Measurements from ENCODE around the gene BCAS1. TPM values are rescaled to one million over a fixed set of nuclear protein-coding genes. Genes with fewer than 3 reads are reported as not detected.

The BCAS1 gene
- total RNA-seq, 4 donors from 2014 or later, result 0.35 to 1.0 TPM; not detected in 2

DNA sequence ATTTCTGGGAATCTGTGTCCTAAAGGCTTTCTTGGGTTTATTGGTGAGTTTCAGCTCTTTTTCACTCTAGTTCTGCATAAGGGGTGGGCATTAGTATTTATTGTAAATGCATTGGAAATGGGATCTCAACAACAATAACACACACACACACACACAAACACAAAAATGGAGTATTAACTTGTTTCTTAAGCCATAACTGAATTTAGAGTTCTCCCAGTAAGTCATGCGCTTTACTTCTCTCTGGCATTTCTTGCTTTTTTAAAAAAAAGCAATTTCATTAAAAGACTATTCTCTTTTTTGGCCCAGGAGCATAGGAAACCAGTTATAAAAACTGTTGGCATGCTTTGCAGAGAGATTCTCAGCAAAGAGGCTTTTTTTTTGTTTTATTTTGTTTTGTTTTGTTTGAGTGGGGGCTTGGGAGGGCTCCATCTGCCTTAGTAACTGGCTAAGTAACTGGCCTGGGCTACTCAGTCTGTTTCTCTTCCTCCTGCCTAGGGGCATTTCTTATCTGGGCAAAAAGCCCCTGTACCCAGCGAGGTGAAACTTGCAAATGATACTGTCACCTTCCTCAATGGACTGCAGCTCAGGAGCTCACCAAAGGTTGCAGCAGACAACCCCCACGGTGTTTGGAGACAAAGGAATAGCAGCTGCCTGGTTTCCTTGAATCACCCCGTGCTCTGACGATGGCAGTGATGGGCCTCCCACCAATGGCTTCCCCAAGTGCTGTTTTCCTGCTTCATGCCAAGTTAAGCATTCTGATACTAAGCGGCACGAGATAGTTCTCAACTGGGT is 128.5 kb downstream of the BCAS1 start:
- ATAC-seq, result no peak
- Histone ChIP-seq H3K27me3 (no peaks in the 10 kb centered on the region), H3K9me3 (no peaks in the 10 kb centered on the region), H3K4me3 (no peak overlapping the region), H3K36me3 (no peaks in the 10 kb centered on the region), H3K27ac (peak overlapping the region in 2 of 4 donors; percentile 68 to 72), H3K4me1 (peaks cover 6 to 33% (median 8%) of the 10 kb centered on the region in 3 donors)
- TF ChIP-seq POLR2A (IDR thresholded peaks at IDR 0.05) (no peak), EP300 (IDR thresholded peaks at IDR 0.05) (no peak), POLR2AphosphoS5 (IDR thresholded peaks at IDR 0.05) (no peak)
- TF ChIP-seq, protein P1, sequence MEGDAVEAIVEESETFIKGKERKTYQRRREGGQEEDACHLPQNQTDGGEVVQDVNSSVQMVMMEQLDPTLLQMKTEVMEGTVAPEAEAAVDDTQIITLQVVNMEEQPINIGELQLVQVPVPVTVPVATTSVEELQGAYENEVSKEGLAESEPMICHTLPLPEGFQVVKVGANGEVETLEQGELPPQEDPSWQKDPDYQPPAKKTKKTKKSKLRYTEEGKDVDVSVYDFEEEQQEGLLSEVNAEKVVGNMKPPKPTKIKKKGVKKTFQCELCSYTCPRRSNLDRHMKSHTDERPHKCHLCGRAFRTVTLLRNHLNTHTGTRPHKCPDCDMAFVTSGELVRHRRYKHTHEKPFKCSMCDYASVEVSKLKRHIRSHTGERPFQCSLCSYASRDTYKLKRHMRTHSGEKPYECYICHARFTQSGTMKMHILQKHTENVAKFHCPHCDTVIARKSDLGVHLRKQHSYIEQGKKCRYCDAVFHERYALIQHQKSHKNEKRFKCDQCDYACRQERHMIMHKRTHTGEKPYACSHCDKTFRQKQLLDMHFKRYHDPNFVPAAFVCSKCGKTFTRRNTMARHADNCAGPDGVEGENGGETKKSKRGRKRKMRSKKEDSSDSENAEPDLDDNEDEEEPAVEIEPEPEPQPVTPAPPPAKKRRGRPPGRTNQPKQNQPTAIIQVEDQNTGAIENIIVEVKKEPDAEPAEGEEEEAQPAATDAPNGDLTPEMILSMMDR (IDR thresholded peaks at IDR 0.05), result no peak
- 92 to 93% methylated on average over 1 to 6 of the region's 7 CpGs for WGBS, 2 donors (ENCODE audit: low coverage in 1 of 2)

DNA sequence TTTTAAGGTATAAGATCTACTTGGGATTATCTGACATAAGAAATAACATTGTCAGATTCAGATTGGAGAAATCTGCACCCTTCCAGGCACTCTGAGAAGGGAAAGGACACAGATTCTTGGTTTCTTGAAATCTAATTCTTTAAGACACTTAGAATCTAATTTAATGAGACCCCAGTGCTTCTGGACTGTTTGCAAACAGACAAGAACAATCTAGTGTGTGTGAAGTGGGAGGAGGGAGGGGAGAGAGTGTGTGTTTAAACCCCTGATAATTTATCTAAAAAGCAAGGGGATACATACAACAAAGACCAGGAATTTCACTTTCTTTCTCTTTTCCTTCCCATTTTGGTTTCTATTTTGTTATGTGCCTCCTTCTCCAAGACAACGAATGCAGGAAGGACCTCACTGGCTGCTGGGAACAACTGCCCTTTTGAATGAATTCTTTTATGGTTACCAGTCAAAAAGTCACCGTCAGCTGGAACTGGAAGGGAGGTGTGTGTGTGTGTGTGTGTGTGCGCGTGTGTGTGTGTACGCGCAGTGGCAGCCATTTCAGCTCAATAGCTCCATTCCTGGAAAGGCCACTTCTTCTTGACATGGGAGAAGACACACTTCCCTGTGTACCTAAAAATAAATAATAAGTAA is 129.4 kb downstream of the BCAS1 start:
- Histone ChIP-seq H3K27me3 (no peaks in the 10 kb centered on the region), H3K4me1 (peaks cover 6 to 33% (median 8%) of the 10 kb centered on the region in 3 donors), H3K27ac (peak overlapping the region in 3 of 4 donors; percentile 31 to 72 (median 68)), H3K4me3 (no peak overlapping the region), H3K36me3 (no peaks in the 10 kb centered on the region), H3K9me3 (no peaks in the 10 kb centered on the region)
- TF ChIP-seq, protein P1 (IDR thresholded peaks at IDR 0.05), result no peak
- TF ChIP-seq POLR2AphosphoS5 (IDR thresholded peaks at IDR 0.05) (peak; percentile 23), EP300 (IDR thresholded peaks at IDR 0.05) (no peak), POLR2A (IDR thresholded peaks at IDR 0.05) (no peak)
- WGBS, 2 donors (ENCODE audit: low coverage in 1 of 2), result 15 to 53% methylated on average over 4 to 6 of the region's 6 CpGs
- no peak for ATAC-seq

DNA sequence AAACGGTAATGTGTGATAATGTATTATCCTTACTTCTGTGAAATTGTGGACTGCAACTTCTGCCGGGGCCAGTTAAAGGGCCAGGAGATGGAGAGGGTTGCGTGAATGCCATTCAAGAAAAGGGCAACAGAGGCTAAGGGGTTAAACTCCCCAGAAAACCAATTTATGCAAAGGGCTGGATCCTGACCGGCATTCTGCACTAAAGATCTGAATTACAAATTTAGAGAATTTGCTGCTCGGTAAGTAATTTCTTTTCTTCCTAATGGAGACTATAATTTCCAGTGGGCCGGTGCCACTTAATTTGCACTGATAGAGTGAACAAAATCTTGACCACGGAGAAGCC is 130.1 kb downstream of the BCAS1 start:
- H3K27ac ChIP-seq, result peak overlapping the region in 2 of 4 donors; percentile 68 to 72
- H3K9me3 ChIP-seq, result no peaks in the 10 kb centered on the region
- no peaks in the 10 kb centered on the region for H3K36me3 ChIP-seq
- no peak overlapping the region for H3K4me3 ChIP-seq
- H3K27me3 ChIP-seq, result no peaks in the 10 kb centered on the region
- no peak for ATAC-seq
- TF ChIP-seq, protein P1 (IDR thresholded peaks at IDR 0.05), result no peak
- TF ChIP-seq EP300 (IDR thresholded peaks at IDR 0.05) (no peak), POLR2A (IDR thresholded peaks at IDR 0.05) (no peak), POLR2AphosphoS5 (IDR thresholded peaks at IDR 0.05) (no peak)
- peaks cover 6 to 37% (median 8%) of the 10 kb centered on the region in 3 donors for H3K4me1 ChIP-seq
- WGBS, 2 donors (ENCODE audit: low coverage in 1 of 2), result 33 to 58% methylated on average over 6 to 7 of the region's 7 CpGs

DNA sequence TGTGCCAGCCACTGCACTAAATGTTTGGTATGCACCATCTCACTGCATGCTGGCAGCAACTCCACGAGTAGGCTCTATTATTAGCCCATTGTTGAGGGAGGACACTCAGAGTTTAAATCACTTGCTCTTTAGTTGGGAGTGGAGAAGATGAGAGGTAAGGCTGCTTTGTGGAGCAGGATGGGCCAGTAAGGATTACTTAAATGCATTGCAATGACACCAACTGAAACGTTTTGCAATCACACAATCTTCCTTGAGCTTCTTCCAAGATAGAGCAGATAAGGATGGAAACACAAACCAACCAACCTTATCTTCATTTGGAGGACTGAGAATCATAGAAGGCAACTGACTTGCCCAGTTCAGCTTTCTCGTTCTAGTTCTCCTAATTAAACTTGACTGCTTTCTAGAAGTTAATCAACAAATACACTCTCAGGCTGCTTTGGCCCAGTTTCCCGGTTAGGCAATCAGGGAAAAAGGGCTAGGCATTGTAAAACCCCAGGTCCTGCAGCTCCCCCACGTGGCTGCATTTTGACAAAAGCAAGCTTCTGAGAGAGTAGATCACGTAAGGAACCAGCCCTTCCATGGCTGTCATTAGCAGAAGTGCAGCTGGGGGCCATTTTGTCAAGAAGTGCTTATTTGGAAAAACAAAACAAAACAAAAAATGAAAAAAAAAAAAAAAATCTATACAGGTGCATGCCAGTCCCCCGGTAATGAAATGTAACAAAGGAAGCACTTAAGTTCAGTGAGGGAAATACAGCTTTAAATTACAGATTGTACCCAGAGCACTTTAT is 130.6 kb downstream of the BCAS1 start:
- peak; percentile 83 for ATAC-seq
- Histone ChIP-seq H3K27me3 (no peaks in the 10 kb centered on the region), H3K27ac (peak overlapping the region in 3 of 4 donors; percentile 68 to 76 (median 72)), H3K4me3 (no peak overlapping the region), H3K9me3 (no peaks in the 10 kb centered on the region), H3K4me1 (peaks cover 6 to 43% (median 13%) of the 10 kb centered on the region in 3 donors), H3K36me3 (no peaks in the 10 kb centered on the region)
- WGBS, 2 donors (ENCODE audit: low coverage in 1 of 2), result 5 to 8% methylated on average over 5 to 7 of the region's 7 CpGs
- TF ChIP-seq POLR2AphosphoS5 (IDR thresholded peaks at IDR 0.05), result peak; percentile 22
- TF ChIP-seq, protein P1 (IDR thresholded peaks at IDR 0.05), result peak; percentile 35 to 78 (median 66)
- TF ChIP-seq EP300 (IDR thresholded peaks at IDR 0.05), result no peak
